ENCODE measurements around the gene DRAM1. TPM values are rescaled to one million over a fixed set of nuclear protein-coding genes. Genes with fewer than 3 reads are reported as not detected.

DRAM1 gene
- total and polyA plus RNA-seq, 9 of the 15 experiments (the other 6 are each of a cell fraction or from before 2014, with no cell fraction given): 1.4 to 4.3 (median 2.7) TPM

DNA sequence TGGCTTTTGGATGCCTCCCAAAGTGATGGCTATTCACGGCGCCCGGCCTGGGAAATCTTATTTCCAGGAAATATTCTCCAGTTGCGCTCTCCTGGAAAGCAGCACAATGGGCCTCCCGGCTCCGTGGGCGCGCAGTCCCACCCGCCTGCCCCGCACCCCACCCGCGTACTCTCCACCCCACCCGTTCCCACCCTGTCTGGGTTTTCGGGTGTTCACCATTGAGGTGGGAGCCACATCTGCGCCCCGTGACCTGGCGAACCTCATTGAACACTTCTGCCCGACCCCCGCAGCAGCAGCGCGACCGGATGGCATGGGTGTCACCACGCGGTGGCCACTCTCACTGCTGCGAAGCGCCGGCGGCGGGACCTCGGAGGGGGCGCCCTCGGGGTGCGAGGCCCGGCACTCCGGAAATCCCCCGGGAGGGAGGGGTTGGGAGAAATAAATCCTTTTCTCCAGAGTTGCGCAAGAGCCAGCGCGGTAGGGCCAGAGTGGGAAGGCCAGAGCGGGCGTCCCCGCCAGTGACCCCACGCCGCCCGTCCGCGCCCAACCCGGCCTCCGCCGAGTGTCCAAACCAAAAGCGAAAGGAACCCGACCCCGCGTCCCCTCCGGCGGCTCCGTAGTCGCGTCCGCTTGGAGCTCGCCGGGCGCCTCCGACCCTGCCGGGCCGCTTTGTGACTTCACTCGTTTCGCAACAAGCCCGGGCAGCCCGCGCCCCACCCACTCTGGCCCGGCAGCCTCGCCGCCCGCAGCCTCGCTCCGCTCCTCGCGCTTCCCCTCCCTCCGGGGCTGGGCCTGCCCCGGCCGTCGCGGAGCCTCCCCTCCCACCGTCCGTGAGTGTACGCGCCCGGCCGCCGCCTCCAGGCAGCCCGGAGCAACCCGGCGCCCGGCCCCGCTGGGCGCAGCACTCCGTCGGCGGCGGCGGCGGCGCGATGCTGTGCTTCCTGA lies at the start of gene DRAM1 (continued):
- TF ChIP-seq, protein P1, sequence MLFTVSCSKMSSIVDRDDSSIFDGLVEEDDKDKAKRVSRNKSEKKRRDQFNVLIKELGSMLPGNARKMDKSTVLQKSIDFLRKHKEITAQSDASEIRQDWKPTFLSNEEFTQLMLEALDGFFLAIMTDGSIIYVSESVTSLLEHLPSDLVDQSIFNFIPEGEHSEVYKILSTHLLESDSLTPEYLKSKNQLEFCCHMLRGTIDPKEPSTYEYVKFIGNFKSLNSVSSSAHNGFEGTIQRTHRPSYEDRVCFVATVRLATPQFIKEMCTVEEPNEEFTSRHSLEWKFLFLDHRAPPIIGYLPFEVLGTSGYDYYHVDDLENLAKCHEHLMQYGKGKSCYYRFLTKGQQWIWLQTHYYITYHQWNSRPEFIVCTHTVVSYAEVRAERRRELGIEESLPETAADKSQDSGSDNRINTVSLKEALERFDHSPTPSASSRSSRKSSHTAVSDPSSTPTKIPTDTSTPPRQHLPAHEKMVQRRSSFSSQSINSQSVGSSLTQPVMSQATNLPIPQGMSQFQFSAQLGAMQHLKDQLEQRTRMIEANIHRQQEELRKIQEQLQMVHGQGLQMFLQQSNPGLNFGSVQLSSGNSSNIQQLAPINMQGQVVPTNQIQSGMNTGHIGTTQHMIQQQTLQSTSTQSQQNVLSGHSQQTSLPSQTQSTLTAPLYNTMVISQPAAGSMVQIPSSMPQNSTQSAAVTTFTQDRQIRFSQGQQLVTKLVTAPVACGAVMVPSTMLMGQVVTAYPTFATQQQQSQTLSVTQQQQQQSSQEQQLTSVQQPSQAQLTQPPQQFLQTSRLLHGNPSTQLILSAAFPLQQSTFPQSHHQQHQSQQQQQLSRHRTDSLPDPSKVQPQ (CRISPR knock-in tag; IDR thresholded peaks at IDR 0.05; ENCODE audit: borderline replicate concordance): no peak
- no peak for TF ChIP-seq SAP30 (IDR thresholded peaks at IDR 0.05; ENCODE audit: borderline replicate concordance, insufficient read depth, low read depth, low read length, poor library complexity, severe bottlenecking)
- no peak for TF ChIP-seq SMAD2 (IDR thresholded peaks at IDR 0.05; ENCODE audit: low read depth, low read length)
- no peak for TF ChIP-seq ZNF41 (CRISPR knock-in tag; conservative IDR thresholded peaks at IDR 0.05)
- TF ChIP-seq ZKSCAN8 (CRISPR knock-in tag; IDR thresholded peaks at IDR 0.05): no peak
- no peak for TF ChIP-seq RBM17 (IDR thresholded peaks at IDR 0.05; ENCODE audit: borderline replicate concordance, low read depth, low read length)
- no peak for TF ChIP-seq HMG20A (CRISPR knock-in tag; conservative IDR thresholded peaks at IDR 0.05)
- no peak for TF ChIP-seq KLF16 (IDR thresholded peaks at IDR 0.05)
- TF ChIP-seq POLR3A (IDR thresholded peaks at IDR 0.05; ENCODE audit: borderline replicate concordance, extremely low read depth, insufficient read depth, insufficient read length): no peak
- TF ChIP-seq, protein P2, sequence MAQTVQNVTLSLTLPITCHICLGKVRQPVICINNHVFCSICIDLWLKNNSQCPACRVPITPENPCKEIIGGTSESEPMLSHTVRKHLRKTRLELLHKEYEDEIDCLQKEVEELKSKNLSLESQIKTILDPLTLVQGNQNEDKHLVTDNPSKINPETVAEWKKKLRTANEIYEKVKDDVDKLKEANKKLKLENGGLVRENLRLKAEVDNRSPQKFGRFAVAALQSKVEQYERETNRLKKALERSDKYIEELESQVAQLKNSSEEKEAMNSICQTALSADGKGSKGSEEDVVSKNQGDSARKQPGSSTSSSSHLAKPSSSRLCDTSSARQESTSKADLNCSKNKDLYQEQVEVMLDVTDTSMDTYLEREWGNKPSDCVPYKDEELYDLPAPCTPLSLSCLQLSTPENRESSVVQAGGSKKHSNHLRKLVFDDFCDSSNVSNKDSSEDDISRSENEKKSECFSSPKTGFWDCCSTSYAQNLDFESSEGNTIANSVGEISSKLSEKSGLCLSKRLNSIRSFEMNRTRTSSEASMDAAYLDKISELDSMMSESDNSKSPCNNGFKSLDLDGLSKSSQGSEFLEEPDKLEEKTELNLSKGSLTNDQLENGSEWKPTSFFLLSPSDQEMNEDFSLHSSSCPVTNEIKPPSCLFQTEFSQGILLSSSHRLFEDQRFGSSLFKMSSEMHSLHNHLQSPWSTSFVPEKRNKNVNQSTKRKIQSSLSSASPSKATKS (CRISPR knock-in tag; IDR thresholded peaks at IDR 0.05): no peak
- no peak for TF ChIP-seq ZNF311 (CRISPR knock-in tag; IDR thresholded peaks at IDR 0.05)
- TF ChIP-seq, protein P3, sequence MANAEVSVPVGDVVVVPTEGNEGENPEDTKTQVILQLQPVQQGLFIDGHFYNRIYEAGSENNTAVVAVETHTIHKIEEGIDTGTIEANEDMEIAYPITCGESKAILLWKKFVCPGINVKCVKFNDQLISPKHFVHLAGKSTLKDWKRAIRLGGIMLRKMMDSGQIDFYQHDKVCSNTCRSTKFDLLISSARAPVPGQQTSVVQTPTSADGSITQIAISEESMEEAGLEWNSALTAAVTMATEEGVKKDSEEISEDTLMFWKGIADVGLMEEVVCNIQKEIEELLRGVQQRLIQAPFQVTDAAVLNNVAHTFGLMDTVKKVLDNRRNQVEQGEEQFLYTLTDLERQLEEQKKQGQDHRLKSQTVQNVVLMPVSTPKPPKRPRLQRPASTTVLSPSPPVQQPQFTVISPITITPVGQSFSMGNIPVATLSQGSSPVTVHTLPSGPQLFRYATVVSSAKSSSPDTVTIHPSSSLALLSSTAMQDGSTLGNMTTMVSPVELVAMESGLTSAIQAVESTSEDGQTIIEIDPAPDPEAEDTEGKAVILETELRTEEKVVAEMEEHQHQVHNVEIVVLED (CRISPR knock-in tag; IDR thresholded peaks at IDR 0.05): peak; percentile 38; the same call in 1 of the 2 replicates
- no peak for TF ChIP-seq NR2C2 (CRISPR knock-in tag; IDR thresholded peaks at IDR 0.05)
- TF ChIP-seq NR2C2 (tag; IDR thresholded peaks at IDR 0.05): peak; percentile 90
- no peak for TF ChIP-seq ZNF12 (CRISPR knock-in tag; IDR thresholded peaks at IDR 0.05)
- peak; percentile 87 to 97 for TF ChIP-seq MAZ (CRISPR knock-in tag; conservative IDR thresholded peaks at IDR 0.05 in 1 of 2, IDR thresholded peaks at IDR 0.05 in 1 of 2)
- 0 out of 2 replicates have a peak, but pooled peaks have one; percentile 41 for TF ChIP-seq JUN (IDR thresholded peaks at IDR 0.05; ENCODE audit: borderline replicate concordance, low read depth, low read length)
- peak; percentile 46; the same call in 1 of the 2 replicates for TF ChIP-seq JUN (CRISPR knock-in tag; IDR thresholded peaks at IDR 0.05; ENCODE audit: borderline replicate concordance)
- peak; percentile 56 for TF ChIP-seq GABPA (tag; conservative IDR thresholded peaks at IDR 0.05; ENCODE audit: low read depth)

All from K562 (cell line).